GM21576 (cell line): ENCODE measurements around the gene PTPRM.

ENCODE experiments used
- ATAC-seq: cut with Tn5 transposase; IDR thresholded peaks from one replicate; pipeline ENCODE4 v1.9.1; 2021; ENCODE audit warnings: mild to moderate bottlenecking, moderate library complexity; ENCODE audit not compliant: unreplicated experiment

Gene PTPRM

GRCh38 chr18:7626175-7626921 is 59.2 kb downstream of the PTPRM start:
- no peak for ATAC-seq

GRCh38 chr18:7626922-7627440 is 59.9 kb downstream of the PTPRM start:
- no peak for ATAC-seq

- no peak for ATAC-seq
Observed at GRCh38 chr18:7629416-7629815, 62.3 kb downstream of the PTPRM start.

- no peak for ATAC-seq
Observed at GRCh38 chr18:7630731-7631442, 63.8 kb downstream of the PTPRM start.

GRCh38 chr18:7632152-7633098 is 65.3 kb downstream of the PTPRM start:
- ATAC-seq = no peak

- ATAC-seq = no peak
Observed at GRCh38 chr18:7633171-7633570, 66.1 kb downstream of the PTPRM start.

- ATAC-seq = no peak
Observed at GRCh38 chr18:7635948-7636347, 68.8 kb downstream of the PTPRM start.

- ATAC-seq = no peak
Observed at GRCh38 chr18:7637269-7637668, 70.2 kb downstream of the PTPRM start.

GRCh38 chr18:7638321-7638720 is 71.2 kb downstream of the PTPRM start:
- ATAC-seq = no peak

GRCh38 chr18:7641813-7642212 is 74.7 kb downstream of the PTPRM start:
- no peak for ATAC-seq

GRCh38 chr18:7642331-7642890 is 75.3 kb downstream of the PTPRM start:
- no peak for ATAC-seq

- no peak for ATAC-seq
Observed at GRCh38 chr18:7645756-7646155, 78.6 kb downstream of the PTPRM start.

- no peak for ATAC-seq
Observed at GRCh38 chr18:7646174-7646886, 79.2 kb downstream of the PTPRM start.

GRCh38 chr18:7647500-7647899 is 80.4 kb downstream of the PTPRM start:
- no peak for ATAC-seq

GRCh38 chr18:7657050-7657449 is 89.9 kb downstream of the PTPRM start:
- no peak for ATAC-seq

GRCh38 chr18:7657937-7658336 is 90.8 kb downstream of the PTPRM start:
- no peak for ATAC-seq

- no peak for ATAC-seq
Observed at GRCh38 chr18:7658701-7659100, 91.6 kb downstream of the PTPRM start.

GRCh38 chr18:7661207-7661606 is 94.1 kb downstream of the PTPRM start:
- no peak for ATAC-seq

- no peak for ATAC-seq
Observed at GRCh38 chr18:7662866-7663265, 95.8 kb downstream of the PTPRM start.
